Subcutaneous adipose tissue (tissue), 4 donors: ENCODE measurements around the gene HSD3B1. TPM values are rescaled to one million over a fixed set of nuclear protein-coding genes. Genes with fewer than 3 reads are reported as not detected.

Source experiments
- total RNA-seq, 4 donors: library from RNA; depleted of rRNA; stranded (reverse); fragments of >200 nt; gene quantifications; one replicate each; pipeline ENCODE4 v1.1.0, GENCODE V29; 2016
- TF ChIP-seq, protein P1 (sequence below): fragments of 450-650 bp; IDR thresholded peaks from one replicate; pipeline ENCODE4 v1.5.1; 2016; ENCODE audit warnings: low read depth, mild to moderate bottlenecking, control low read depth, antibody characterized with exemption, moderate library complexity

The HSD3B1 gene
- total RNA-seq, 4 donors from 2014 or later: 0.94 TPM; not detected in 3

DNA sequence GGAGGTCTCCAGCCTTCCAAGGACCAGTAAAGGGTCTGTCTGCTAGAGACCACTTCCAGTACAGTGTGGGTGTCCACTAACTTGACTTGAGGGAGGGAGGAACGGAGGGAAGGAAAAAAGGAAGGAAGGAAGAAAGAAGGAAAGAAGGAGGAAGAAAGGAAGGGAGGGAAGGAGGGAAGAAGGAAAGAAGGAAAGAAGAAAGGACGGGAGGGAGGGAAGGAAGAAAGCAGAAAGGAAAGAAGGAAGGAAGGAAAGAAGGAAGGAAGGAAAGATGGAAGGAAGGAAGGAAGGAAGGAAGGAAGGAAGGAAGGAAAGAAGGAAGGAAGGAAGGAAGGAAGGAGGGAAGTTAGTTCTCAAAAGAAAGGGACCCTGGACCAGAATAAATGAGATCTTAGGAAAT is 26.8 kb upstream of the HSD3B1 start:
- TF ChIP-seq, protein P1, sequence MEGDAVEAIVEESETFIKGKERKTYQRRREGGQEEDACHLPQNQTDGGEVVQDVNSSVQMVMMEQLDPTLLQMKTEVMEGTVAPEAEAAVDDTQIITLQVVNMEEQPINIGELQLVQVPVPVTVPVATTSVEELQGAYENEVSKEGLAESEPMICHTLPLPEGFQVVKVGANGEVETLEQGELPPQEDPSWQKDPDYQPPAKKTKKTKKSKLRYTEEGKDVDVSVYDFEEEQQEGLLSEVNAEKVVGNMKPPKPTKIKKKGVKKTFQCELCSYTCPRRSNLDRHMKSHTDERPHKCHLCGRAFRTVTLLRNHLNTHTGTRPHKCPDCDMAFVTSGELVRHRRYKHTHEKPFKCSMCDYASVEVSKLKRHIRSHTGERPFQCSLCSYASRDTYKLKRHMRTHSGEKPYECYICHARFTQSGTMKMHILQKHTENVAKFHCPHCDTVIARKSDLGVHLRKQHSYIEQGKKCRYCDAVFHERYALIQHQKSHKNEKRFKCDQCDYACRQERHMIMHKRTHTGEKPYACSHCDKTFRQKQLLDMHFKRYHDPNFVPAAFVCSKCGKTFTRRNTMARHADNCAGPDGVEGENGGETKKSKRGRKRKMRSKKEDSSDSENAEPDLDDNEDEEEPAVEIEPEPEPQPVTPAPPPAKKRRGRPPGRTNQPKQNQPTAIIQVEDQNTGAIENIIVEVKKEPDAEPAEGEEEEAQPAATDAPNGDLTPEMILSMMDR: no peak

DNA sequence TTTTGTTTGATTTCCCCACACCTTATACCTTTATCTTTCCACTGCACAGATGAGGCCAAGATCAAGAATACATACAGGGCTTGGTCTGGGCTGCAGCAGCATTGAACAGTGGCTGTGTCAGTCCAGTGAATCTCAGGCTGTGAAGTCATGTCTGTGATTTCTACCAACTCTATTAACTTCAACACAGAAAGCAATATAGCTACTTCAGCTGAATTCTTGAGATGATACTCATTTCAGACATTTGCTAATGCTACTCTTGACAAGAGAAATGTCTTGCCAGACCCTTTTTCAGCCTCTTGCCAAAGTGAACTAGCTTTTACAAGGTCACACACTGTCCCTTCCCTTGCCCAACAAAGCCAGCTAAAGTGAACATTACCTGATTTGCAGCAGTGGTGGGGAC is 25.1 kb upstream of the HSD3B1 start:
- TF ChIP-seq, protein P1: no peak

DNA sequence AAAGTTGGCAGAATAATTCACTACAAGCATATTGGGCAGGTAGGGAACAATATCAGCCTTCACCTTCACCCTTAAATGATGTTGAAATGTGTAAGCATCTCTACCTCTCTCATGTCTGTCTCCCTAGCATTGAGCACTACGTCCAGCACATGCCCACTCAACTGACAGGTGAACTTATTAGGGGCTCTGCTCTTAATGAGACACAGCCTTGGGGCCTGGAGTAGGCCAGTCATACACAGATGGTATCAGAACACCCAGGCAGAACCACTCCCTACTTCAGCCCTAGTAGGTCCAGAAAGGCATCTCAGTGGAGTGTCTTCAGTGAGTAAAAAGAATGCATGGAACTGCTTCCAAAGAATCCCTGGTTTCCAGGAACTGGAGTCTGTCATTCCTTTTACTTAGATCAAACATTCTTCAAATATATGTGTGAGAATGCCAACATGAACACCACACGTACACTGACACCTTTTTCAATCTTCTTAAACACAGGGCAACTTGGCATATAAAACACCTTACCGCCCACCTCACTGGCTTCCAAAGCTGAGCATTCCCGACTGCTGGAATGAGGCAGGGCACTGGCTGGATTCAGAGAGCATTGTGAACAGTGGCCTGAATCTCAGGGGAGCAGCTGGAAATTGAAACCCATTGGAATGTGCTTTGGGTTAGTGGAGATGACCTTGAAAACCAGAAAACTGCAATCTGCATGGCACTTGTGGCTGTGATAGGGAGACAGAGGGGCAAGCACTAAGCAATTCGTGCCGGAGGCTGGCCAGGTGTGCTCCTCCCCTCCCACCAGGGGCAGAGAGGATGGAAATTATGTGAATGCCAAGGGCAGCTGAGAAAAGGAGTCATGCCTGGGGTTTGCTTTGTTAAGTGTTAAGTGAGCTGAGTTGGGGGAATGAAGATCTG is 24.2 kb upstream of the HSD3B1 start:
- TF ChIP-seq, protein P1: no peak

DNA sequence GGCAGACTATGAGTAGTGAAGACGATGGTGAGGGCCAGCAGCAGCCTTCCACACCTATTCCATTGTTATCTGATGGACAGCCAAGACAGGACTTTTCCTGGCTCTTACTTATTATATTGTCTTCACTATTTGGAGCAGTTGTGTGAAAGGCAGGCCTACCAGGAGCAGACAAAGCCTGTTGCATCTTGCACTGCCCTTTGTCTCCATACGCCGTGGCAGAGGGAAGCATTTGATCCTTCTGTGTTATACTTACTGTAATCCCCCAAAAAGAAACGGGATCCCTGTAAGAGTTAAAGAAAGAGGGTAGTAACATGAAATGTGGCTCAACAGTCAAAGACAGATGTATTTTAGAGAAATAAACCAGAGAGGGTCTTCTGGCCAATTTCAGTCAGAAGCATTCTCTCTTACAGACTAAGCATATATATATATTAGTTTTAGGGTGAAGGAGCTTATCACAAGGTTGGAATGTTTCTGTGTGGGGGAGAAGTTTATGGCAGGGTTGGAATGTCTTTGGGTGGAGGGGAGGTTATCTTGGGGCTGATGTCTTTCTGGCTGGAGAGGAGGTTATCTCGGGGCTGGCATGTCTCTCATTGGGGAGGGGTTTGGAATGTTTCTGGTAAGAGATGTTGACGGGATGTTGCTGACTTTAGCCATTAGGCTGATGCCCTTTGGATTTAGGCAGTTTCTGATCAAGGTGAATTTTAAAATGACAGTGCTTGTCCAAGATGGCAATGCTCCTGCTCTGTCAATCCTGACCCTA is 23.4 kb upstream of the HSD3B1 start:
- TF ChIP-seq, protein P1: no peak

DNA sequence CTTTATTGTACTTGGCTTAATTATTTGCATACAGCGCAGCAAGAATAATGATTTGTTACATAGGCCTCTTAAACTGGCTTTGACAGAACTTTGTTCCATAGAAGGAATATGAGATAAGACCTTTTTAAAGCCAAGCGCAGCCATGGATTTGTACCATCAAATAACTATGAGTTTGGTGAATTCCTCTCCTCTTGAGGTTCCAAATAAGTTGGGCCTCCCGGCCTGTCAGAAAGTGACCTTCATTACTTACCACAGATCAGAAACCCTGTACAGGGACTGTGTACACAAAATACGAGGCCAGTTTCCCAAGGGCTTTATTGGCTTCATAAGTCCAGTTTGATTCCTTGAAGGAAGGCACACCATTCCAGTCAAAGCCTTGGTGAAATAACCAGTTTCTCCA is 21.8 kb upstream of the HSD3B1 start:
- TF ChIP-seq, protein P1: no peak

DNA sequence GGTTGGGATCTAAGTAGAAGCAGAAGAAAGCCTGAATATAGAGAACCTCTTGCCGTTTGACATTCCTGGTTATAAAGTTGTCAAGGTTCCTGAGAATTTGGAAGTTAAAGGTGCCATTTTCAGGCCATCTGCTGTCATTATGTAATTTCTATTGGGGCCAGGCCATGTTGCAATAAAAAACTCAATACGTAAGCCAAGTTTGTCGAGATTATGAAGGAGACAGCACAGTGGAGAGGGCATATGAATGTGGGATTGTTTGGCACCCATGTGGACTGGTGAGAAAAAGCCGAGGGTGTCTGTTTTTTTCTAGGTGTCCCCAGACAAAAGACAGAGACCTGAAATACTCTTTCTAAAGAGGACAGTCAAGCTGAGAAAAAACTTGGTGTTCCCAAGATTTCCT is 18.8 kb upstream of the HSD3B1 start:
- TF ChIP-seq, protein P1: no peak

DNA sequence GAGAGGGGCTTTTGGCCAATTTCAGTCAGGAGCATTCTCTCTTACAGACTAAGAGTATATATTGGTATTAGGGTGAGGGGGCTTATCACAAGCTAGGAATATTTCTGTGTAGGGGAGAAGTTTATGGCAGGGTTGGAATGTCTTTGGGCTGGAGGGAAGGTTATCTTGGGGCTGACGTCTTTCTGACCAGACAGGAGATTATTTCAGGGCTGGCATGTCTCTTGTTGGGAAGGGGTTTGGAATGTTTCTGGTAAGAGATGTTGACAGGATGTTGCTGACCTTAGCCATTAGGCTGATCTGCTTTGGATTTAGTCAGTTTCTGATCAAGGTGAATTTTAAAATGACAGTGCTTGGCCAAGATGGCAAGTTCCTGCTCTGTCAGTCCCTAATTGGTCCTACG is 17.8 kb upstream of the HSD3B1 start:
- TF ChIP-seq, protein P1: no peak
